ENCODE data around the gene TERF2IP. TPM values are rescaled to one million over a fixed set of nuclear protein-coding genes. Genes with fewer than 3 reads are reported as not detected.

Gene TERF2IP
- total RNA-seq, 4 donors from 2014 or later, result 87.0 to 127 (median 120) TPM

DNA sequence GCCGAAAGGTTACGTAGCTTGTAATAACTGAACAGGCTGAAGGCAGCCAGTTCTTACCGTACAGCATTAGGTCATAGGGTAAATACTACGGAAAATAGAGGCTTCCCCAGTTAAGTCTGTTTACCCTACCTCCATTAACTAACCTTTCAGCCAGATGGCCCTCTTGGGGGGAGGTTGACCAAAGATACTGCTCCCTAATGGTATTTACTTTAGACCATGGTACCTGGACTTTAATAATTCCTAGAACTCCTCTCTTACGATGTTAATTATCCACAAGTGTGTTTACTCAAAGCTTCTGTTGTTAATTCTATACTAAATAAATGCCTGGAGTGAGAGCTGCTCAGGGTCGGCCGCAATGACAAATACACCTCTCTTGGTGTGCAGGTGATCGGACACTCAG lies 14.7 kb upstream of the TERF2IP start:
- Histone ChIP-seq H3K27me3 (no peaks in the 10 kb centered on the region), H3K4me3 (no peak overlapping the region), H3K27ac (no peak overlapping the region), H3K4me1 (no peaks in the 10 kb centered on the region), H3K36me3 (peaks cover 9 to 100% (median 41%) of the 10 kb centered on the region in 3 donors), H3K9me3 (no peaks in the 10 kb centered on the region)
- no peak for DNase-seq (ENCODE audit: low spot score in 2 of 2)
- 88 to 91% methylated on average over 8 of the region's 8 CpGs for WGBS, 2 donors
- TF ChIP-seq EP300 (IDR thresholded peaks at IDR 0.05), result no peak
- TF ChIP-seq, protein P1, sequence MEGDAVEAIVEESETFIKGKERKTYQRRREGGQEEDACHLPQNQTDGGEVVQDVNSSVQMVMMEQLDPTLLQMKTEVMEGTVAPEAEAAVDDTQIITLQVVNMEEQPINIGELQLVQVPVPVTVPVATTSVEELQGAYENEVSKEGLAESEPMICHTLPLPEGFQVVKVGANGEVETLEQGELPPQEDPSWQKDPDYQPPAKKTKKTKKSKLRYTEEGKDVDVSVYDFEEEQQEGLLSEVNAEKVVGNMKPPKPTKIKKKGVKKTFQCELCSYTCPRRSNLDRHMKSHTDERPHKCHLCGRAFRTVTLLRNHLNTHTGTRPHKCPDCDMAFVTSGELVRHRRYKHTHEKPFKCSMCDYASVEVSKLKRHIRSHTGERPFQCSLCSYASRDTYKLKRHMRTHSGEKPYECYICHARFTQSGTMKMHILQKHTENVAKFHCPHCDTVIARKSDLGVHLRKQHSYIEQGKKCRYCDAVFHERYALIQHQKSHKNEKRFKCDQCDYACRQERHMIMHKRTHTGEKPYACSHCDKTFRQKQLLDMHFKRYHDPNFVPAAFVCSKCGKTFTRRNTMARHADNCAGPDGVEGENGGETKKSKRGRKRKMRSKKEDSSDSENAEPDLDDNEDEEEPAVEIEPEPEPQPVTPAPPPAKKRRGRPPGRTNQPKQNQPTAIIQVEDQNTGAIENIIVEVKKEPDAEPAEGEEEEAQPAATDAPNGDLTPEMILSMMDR (IDR thresholded peaks at IDR 0.05), result no peak
- no peak for TF ChIP-seq POLR2A (IDR thresholded peaks at IDR 0.05)

DNA sequence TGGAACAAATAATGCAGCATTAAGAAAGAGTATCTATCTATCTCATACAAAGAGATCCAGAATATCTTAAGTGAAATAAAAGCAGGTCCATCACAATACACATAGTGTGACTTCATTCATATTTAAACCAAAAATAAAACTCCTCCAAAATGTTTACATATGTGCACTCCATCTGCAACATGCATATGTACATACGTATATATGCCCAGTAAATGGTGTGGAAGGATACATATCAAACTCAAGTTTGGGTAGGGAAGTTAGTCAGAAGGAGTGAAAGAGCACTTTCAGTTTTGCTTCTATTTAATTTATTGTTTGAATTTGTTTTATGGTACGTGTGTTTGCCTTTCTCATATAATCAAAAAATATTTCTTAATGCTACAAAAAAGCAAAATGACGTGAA lies 12.5 kb upstream of the TERF2IP start:
- H3K4me3 ChIP-seq, result no peak overlapping the region
- WGBS, 2 donors, result 87 to 89% methylated on average over 3 of the region's 3 CpGs
- TF ChIP-seq POLR2A (IDR thresholded peaks at IDR 0.05), result no peak
- TF ChIP-seq, protein P1 (IDR thresholded peaks at IDR 0.05), result no peak
- TF ChIP-seq EP300 (IDR thresholded peaks at IDR 0.05), result no peak
- no peaks in the 10 kb centered on the region for H3K4me1 ChIP-seq
- no peaks in the 10 kb centered on the region for H3K9me3 ChIP-seq
- H3K27me3 ChIP-seq, result no peaks in the 10 kb centered on the region
- peaks cover 9 to 100% (median 39%) of the 10 kb centered on the region in 3 donors for H3K36me3 ChIP-seq
- H3K27ac ChIP-seq, result no peak overlapping the region
- DNase-seq (ENCODE audit: low spot score in 2 of 2), result no peak

DNA sequence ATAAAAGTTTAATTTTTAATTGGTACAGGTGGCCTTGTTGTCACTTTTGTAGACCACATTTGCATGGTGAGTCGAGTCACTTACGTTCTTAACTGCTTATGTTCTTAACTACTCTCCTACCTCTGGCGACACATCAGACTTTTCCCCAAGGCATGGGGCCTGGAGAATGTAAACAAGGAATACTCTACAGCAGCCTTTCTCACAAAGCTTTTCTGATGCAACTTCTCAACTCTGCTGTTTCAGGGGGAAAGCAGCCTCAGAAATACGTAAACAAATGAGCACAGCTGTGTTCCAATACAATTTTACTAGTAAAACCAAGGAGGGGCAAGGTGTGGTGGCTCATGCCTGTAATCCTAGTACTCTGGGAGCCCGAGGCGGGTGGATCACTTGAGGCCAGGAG lies 7.0 kb upstream of the TERF2IP start:
- H3K36me3 ChIP-seq, result peaks cover 3 to 94% (median 22%) of the 10 kb centered on the region in 3 donors
- WGBS, 2 donors, result 84 to 90% methylated on average over 6 of the region's 6 CpGs
- H3K9me3 ChIP-seq, result no peaks in the 10 kb centered on the region
- peaks cover 0 to 29% (median 7%) of the 10 kb centered on the region in 4 donors for H3K4me1 ChIP-seq
- no peak overlapping the region for H3K27ac ChIP-seq
- DNase-seq (ENCODE audit: low spot score in 2 of 2), result no peak
- TF ChIP-seq, protein P1 (IDR thresholded peaks at IDR 0.05), result no peak
- TF ChIP-seq EP300 (IDR thresholded peaks at IDR 0.05) (no peak), POLR2A (IDR thresholded peaks at IDR 0.05) (no peak)
- no peak overlapping the region for H3K4me3 ChIP-seq
- H3K27me3 ChIP-seq, result no peaks in the 10 kb centered on the region

DNA sequence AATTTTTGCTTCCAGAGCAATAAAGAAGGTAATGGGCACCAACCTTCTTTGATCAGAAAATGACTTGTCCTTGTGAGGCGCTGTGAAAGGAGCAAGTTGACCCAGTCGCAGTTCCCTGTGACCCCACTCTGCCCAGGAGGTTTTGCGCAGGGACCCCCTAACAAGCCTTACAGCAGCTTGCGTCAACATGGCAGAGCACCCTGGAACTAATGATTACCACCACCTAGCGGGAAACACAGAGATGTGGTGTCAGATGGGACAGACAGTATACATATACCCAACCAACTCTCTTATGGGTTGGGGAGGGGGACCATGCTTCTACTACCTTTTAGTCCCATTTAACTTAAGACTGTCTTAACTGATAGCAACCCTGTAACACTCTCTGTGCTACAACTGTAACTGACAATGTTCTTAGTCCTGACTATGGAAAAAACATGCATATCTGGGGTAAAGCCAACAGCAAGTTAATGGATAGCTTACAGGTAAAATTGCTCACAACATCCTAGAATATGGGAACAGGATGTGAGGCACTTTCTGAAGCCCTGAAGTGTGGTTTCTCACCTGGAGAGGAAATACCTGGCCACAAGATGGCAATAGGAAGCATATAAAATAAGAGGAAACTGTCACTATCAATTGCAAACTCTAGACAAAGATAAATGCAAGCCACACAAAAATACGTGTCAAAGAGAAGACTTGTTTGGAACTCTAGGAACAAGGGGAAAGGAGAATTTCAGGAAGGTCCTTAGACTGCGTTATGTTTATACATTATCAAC lies 3.1 kb upstream of the TERF2IP start:
- Histone ChIP-seq H3K36me3 (peaks cover 0 to 56% (median 11%) of the 10 kb centered on the region in 3 donors), H3K4me1 (peaks cover 0 to 42% (median 16%) of the 10 kb centered on the region in 4 donors), H3K9me3 (no peaks in the 10 kb centered on the region), H3K27me3 (no peaks in the 10 kb centered on the region), H3K27ac (no peak overlapping the region), H3K4me3 (no peak overlapping the region)
- no peak for DNase-seq (ENCODE audit: low spot score in 2 of 2)
- TF ChIP-seq, protein P1 (IDR thresholded peaks at IDR 0.05), result no peak
- TF ChIP-seq EP300 (IDR thresholded peaks at IDR 0.05), result no peak
- TF ChIP-seq POLR2A (IDR thresholded peaks at IDR 0.05), result no peak
- WGBS, 2 donors, result 91% methylated on average over 7 of the region's 7 CpGs

DNA sequence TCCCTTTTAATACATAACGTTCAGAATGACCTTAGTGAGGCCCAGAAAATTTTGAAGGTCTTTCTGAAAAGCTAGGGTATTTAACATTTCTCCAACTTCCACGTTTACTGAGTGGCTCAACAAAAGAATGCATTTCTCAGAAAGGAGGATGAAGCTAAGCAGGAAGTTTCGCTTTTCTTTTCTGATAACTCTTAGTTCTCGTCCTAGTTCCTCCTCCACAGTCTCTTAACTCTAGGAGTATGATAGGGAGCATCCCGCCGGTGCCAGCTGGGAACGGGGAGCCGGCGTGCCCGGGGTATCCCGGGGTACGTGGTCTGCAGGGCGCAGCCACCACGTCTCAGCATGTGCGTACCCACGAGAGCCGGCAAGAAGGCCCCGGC lies 471 bp upstream of the TERF2IP start:
- Histone ChIP-seq H3K4me3 (peak overlapping the region; percentile 58 to 92 (median 79)), H3K27me3 (no peaks in the 10 kb centered on the region), H3K4me1 (peaks cover 0 to 68% (median 38%) of the 10 kb centered on the region in 4 donors), H3K9me3 (no peaks in the 10 kb centered on the region), H3K27ac (peak overlapping the region; percentile 79 to 99 (median 94)), H3K36me3 (peaks cover 0 to 30% (median 0%) of the 10 kb centered on the region in 3 donors)
- no peak for DNase-seq (ENCODE audit: low spot score in 2 of 2)
- TF ChIP-seq POLR2A (IDR thresholded peaks at IDR 0.05), result no peak
- no peak for TF ChIP-seq EP300 (IDR thresholded peaks at IDR 0.05)
- TF ChIP-seq, protein P1 (IDR thresholded peaks at IDR 0.05), result no peak
- WGBS, 2 donors, result 0% methylated on average over 18 of the region's 18 CpGs
